SK-N-MC (cell line): Measurements from ENCODE around the gene SART3.

ENCODE experiments used
- EZH2 ChIP-seq: fragments of 200-600 bp; sonication (generic); IDR thresholded peaks from one replicate; pipeline ENCODE4 v1.6.1; 2017; ENCODE audit warnings: antibody characterized with exemption
- FOXP2 ChIP-seq: optimal IDR thresholded peaks from 2 replicates; pipeline ENCODE3; 2011; ENCODE audit warnings: mild to moderate bottlenecking, moderate library complexity; ENCODE audit not compliant: insufficient read depth; ENCODE audit errors: extremely low read length, control extremely low read depth
- POLR2AphosphoS5 ChIP-seq: IDR thresholded peaks from 2 replicates; pipeline ENCODE4 v1.6.1; 2012; ENCODE audit warnings: mild to moderate bottlenecking, low read depth, low read length, borderline replicate concordance

DNA sequence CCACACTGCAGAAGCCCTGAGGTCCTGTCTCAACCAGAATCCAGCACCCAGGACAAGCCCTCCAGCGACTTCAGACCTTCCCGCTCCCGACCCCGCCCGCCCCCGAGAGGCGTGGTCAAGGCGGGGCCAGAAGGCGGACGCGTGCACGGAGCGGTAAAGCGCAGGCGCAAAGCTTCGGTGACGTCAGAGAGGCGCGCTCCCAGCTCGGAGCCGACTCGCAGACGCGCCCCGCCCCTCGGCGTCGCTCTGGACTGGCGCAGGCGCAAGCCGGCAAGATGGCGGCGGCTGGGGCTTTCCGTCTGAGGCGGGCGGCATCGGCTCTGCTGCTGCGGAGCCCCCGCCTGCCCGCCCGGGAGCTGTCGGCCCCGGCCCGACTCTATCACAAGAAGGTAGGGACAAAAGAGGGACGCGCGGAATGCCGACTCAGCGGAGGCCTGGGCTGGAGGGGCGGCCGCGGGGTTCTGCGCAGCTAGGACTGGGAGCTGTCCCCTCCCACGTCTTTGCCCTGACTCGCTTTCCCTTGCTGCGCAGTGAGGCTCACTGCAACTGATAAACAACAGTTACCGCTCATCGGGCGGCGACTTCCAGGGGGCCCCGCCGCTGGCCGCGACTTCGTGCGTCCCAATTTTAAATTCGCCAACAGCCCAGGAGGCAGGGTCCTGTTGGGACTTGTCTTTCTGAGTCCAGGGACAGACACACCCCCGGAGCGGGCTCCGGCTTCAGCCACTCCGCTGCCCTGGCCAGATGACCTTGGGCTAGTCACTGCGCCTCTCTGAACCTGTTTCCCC, 1.6 kb upstream of the SART3 start, which contains the start of gene ISCU:
- TF ChIP-seq POLR2AphosphoS5 (peak; percentile 84; the same call in 1 of the 2 replicates), EZH2 (no peak), FOXP2 (no peak)
